GM06990 (cell line): ENCODE results near the gene TNK2.

Source experiments
- DNase-seq: peaks from one replicate; pipeline ENCODE4 v3.0.0-alpha.2; 2011; ENCODE audit not compliant: insufficient read length; ENCODE audit errors: extremely low read depth
- H3K27me3 ChIP-seq: replicated peaks from 2 replicates; pipeline ENCODE4 v1.6.0; 2011; ENCODE audit warnings: low read length; ENCODE audit not compliant: control insufficient read depth, insufficient read depth
- H3K36me3 ChIP-seq: 2 replicates; pipeline ENCODE4 v1.5.1; 2011; ENCODE audit warnings: low read length; ENCODE audit not compliant: control insufficient read depth, insufficient read depth
- H3K4me3 ChIP-seq: replicated peaks from 2 replicates; pipeline ENCODE4 v1.5.1; 2011; ENCODE audit warnings: low read depth, mild to moderate bottlenecking, control low read depth, low read length
- TF ChIP-seq, protein P1 (sequence below): IDR thresholded peaks from 2 replicates; pipeline ENCODE4 v1.5.1; 2011; ENCODE audit warnings: low read length, control low read depth, mild to moderate bottlenecking, inconsistent platforms; ENCODE audit not compliant: insufficient read depth, poor library complexity, severe bottlenecking

TNK2 gene

DNA sequence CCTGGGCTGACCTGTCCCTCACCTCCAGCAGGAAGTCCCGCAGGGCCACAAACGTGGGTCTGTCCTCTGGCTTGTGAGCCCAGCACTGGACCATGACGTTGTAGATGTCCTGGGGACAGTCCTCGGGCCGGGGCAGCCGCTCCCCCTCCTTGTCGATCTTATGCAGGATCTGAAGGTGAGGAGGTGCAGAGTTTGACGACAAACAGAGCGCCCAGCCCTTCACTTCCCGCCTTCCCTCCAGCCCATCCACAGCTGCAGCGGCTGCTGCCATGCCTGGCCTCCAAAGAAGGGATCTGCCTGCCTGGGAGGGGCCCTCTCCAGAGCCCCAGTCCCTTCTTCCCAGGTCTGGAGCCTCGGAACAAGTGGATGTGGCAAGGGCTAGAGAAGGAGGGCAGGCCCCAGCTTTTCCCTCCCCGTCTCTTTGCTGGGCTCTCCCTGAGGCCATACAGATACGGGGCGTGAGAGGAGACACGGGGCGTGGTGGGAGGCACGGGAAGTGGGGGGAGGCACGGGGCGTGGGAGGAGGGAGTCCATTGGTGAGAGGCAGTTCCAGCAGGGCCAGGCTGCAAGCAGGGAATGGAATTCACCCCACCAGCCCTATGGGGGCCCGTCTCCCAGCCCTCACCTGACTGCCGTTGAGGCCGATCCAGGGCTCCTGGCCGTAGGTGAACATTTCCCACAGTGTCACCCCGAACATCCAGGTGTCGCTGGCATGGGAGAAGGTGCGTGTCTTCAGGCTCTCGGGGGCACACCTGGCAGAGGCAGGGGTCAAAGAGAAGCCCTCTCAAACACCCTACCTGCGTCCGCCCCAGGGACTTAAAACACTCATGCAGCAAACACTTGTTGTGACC, 29.7 kb downstream of the TNK2 start:
- Histone ChIP-seq H3K36me3 (peaks cover 16% of the 10 kb centered on the region), H3K27me3 (no peaks in the 10 kb centered on the region), H3K4me3 (no peak overlapping the region)
- DNase-seq = no peak
- TF ChIP-seq, protein P1, sequence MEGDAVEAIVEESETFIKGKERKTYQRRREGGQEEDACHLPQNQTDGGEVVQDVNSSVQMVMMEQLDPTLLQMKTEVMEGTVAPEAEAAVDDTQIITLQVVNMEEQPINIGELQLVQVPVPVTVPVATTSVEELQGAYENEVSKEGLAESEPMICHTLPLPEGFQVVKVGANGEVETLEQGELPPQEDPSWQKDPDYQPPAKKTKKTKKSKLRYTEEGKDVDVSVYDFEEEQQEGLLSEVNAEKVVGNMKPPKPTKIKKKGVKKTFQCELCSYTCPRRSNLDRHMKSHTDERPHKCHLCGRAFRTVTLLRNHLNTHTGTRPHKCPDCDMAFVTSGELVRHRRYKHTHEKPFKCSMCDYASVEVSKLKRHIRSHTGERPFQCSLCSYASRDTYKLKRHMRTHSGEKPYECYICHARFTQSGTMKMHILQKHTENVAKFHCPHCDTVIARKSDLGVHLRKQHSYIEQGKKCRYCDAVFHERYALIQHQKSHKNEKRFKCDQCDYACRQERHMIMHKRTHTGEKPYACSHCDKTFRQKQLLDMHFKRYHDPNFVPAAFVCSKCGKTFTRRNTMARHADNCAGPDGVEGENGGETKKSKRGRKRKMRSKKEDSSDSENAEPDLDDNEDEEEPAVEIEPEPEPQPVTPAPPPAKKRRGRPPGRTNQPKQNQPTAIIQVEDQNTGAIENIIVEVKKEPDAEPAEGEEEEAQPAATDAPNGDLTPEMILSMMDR = no peak

GRCh38 chr3:195877767-195878423, 30.5 kb downstream of the TNK2 start:
- TF ChIP-seq, protein P1 = no peak
- Histone ChIP-seq H3K27me3 (no peaks in the 10 kb centered on the region), H3K4me3 (no peak overlapping the region), H3K36me3 (peaks cover 15% of the 10 kb centered on the region)
- no peak for DNase-seq

DNA sequence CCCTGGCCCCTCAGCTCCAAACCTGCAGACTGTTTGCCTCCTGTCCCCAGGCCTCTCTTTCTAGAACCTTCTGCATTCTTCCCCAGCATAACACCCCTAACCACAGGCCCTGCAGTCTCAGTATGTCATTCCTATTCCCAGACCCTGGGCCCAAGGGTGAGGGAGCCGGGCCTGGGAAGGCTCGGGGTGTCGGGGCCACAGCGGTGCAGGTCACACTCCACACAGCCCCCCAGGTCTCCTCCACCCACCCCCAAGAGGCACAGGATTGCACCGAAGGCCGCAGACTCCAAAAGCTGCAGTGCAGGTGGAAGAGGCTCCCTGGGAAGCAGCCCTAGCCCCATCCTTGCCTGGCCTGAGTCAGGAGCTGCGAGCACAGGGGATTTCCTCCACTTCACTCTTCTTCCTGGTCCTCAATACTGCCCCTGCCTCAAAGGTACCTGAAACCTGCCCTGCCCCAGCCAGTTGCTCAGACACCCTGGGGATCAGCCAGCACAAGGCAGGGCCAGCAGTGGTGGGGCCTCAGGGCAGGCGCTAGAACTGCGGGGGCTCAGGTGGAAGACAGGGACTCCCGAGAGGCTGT, 31.1 kb downstream of the TNK2 start:
- H3K27me3 ChIP-seq = no peaks in the 10 kb centered on the region
- peaks cover 14% of the 10 kb centered on the region for H3K36me3 ChIP-seq
- TF ChIP-seq, protein P1 = no peak
- no peak for DNase-seq
- H3K4me3 ChIP-seq = no peak overlapping the region

- TF ChIP-seq, protein P1 = no peak
- Histone ChIP-seq H3K4me3 (no peak overlapping the region), H3K36me3 (peaks cover 11% of the 10 kb centered on the region), H3K27me3 (no peaks in the 10 kb centered on the region)
- DNase-seq = no peak
Measured at GRCh38 chr3:195876297-195877064, 31.9 kb downstream of the TNK2 start.

DNA sequence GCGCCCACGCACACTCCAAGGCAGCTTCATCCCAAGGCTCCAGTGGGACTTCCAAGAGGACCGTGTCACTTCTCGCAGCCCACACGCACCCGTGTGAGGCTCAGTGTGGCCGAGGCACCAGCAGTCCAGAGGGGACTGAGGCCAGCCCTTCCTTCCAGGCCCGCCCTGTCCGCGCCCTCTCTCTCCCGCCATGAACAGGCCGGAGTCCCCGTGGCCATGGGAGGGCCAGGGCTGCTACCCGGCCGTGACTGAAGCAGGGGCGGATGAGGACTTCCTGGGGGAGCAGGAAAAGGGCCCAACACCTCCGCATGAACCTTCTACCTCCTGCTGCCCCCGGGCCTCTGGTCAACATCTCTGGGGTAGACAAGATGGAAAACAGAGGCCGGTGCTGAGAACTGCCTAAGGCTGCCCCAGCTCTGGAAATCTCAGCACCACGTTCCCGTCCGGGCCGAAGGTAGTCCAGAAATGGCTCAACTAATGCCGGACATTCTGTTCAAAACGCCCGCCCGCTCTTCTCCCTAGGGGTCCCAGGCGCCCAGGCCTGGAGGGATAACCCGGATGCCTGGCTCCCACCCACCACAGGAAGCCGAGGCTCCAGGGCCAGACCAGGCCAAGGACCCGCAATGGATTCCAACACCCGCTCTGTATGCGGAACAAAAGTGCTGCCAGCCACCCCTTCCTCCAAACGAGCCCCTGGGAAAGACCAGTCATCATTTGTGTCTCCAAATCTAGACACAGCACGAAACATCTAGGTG, 32.7 kb downstream of the TNK2 start:
- no peak for DNase-seq
- Histone ChIP-seq H3K27me3 (no peaks in the 10 kb centered on the region), H3K4me3 (no peak overlapping the region), H3K36me3 (peaks cover 11% of the 10 kb centered on the region)
- TF ChIP-seq, protein P1 = no peak
